AG04450 (cell line): ENCODE measurements around the gene ZNF644. TPM values are rescaled to one million over a fixed set of nuclear protein-coding genes. Genes with fewer than 3 reads are reported as not detected.

ENCODE experiments used
- CTCF ChIA-PET: fragments of 300-600, 350-600 bp; formaldehyde crosslinking; extraction: SDS; loops from one replicate; lab custom pipeline; 2022; ENCODE audit warnings: antibody characterized with exemption, inconsistent platforms; lab: Charles Lee
- POLR2A ChIA-PET: fragments of 350-600 bp; formaldehyde crosslinking; extraction: SDS; loops from one replicate; lab custom pipeline; 2021; ENCODE audit warnings: antibody characterized with exemption, inconsistent platforms; lab: Yijun Ruan, JAX
- DNase-seq: peaks from one replicate; pipeline ENCODE4 v3.0.0-alpha.2; 2011; ENCODE audit warnings: low read depth, low spot score
- H3K27ac ChIP-seq: one replicate; pipeline ENCODE4 v1.5.1; 2012; ENCODE audit warnings: low read depth, low read length, control low read depth
- H3K27me3 ChIP-seq: one replicate; pipeline ENCODE4 v1.6.0; 2012; ENCODE audit warnings: low read length; ENCODE audit not compliant: control insufficient read depth, insufficient read depth
- H3K4me3 ChIP-seq: 2 replicates; pipeline ENCODE4 v1.5.1; 2011; ENCODE audit warnings: mild to moderate bottlenecking, low read depth, low read length, control low read depth
- H3K9me3 ChIP-seq: 2 replicates; pipeline ENCODE4 v1.5.1; 2012; ENCODE audit warnings: low read length; ENCODE audit not compliant: control insufficient read depth, insufficient read depth
- polyA plus RNA-seq: library from polyadenylated mRNA; depleted of rRNA; stranded (reverse); fragments of >200 nt; gene quantifications from 2 replicates; pipeline ENCODE4 v1.2.3, GENCODE V29; 2011
- TF ChIP-seq, protein P1 (sequence below): IDR thresholded peaks from 2 replicates; pipeline ENCODE4 v1.5.1; 2011; ENCODE audit warnings: low read depth, low read length, control low read depth, inconsistent platforms

ZNF644 gene
- polyA plus RNA-seq, 1 experiment = 27.5 TPM

DNA sequence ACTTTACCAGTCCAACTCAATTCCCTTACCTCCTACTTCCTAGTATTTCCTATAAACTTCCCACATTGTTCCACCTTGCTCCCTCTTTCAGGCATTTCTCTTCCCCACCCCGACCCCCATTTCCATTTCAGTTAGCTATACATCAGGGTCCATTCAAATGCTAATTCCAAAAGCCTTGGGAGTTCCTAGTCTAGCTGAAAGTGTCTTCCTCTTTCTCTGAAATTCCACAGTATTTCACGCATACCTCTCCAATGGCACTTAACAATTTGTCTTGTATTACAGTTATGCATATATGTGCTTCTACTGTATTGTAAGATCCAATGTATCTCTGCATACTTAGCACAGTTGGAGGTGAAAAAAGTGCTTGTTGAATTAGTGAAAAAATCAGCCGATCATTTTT lies 94.9 kb downstream of the ZNF644 start:
- TF ChIP-seq, protein P1, sequence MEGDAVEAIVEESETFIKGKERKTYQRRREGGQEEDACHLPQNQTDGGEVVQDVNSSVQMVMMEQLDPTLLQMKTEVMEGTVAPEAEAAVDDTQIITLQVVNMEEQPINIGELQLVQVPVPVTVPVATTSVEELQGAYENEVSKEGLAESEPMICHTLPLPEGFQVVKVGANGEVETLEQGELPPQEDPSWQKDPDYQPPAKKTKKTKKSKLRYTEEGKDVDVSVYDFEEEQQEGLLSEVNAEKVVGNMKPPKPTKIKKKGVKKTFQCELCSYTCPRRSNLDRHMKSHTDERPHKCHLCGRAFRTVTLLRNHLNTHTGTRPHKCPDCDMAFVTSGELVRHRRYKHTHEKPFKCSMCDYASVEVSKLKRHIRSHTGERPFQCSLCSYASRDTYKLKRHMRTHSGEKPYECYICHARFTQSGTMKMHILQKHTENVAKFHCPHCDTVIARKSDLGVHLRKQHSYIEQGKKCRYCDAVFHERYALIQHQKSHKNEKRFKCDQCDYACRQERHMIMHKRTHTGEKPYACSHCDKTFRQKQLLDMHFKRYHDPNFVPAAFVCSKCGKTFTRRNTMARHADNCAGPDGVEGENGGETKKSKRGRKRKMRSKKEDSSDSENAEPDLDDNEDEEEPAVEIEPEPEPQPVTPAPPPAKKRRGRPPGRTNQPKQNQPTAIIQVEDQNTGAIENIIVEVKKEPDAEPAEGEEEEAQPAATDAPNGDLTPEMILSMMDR = no peak

DNA sequence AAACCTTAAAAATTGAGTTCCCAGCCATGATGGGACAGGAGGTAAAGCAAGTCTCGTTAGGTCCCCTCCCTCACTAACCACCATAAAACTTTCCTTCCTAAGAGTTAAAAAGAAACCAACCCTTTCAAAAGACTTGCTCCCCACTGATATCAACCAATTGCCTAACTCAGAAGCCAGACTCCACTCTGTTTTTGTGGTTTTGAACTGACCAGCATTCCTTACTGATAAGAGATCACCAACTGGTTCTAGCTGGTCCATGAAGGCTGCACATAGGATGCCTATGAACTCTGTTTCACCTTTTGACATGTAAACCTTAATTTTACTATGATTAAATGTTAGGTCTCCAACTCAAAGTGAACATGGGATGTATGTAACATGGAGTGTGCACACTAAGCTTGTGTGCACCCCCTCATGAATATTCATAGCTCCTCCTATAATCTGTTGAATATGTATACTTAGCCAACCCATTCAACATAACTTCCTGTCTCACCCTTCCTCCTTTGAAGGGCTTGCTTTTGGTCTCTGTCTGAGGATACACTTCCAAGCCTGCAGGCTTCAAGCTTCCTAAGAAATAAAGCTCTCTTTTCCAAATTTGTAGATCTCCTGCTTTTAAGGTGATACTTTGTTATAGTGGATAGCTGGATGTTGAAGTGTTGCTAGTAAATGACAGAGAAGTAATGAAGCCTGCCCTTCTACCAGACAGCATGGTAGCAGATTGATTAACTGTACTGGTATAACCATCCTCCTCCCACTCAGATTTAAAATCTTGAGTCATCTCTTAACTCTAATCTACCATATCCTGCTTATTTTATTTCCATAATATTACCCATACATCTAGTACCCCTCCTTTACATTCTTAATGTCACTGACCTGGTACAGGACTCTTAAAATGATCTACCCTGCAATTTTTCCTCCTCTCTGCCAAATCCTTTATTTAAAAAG lies 95.6 kb downstream of the ZNF644 start:
- no peak overlapping the region for H3K4me3 ChIP-seq
- ChIA-PET POLR2A (no interaction called here), CTCF (interaction anchor here (0.5 to 1.3 kb wide), 2 partner anchors 74 to 95 kb away, joined by 4 to 5 read pairs; no protein-coding TSS in a partner anchor)

More for the DNA sequence above, 94.9 kb downstream of the ZNF644 start:
- no peaks in the 10 kb centered on the region for H3K9me3 ChIP-seq
- ChIA-PET CTCF (interaction anchor here (0.5 to 1.3 kb wide), 2 partner anchors 75 to 94 kb away, joined by 4 to 5 read pairs; no protein-coding TSS in a partner anchor), POLR2A (interaction anchor here (0.6 kb wide), 1 partner anchor 10 kb away, joined by 6 read pairs; no protein-coding TSS in a partner anchor)
- H3K27me3 ChIP-seq = no peaks in the 10 kb centered on the region
- no peak for DNase-seq
- H3K4me3 ChIP-seq = no peak overlapping the region
- no peak overlapping the region for H3K27ac ChIP-seq

DNA sequence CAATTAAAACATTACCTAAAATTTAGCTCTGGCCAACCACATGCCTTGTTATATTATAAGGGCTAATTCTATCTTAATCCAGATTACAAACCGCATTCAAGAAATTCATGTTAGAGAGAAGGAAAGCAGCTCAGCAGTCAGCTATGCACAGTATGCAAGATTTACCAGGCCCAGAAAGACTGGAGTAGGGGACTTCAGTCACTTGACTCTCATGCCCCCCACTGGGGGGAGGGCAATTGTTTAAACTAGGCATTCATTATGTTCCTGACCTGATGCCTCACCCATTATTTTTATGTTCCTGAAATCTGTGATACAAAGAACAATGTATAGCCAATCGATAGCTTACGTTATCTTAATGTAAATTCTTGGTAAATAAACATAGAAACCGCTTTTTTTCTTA lies 96.9 kb downstream of the ZNF644 start:
- no peak overlapping the region for H3K4me3 ChIP-seq
- TF ChIP-seq, protein P1 = no peak
- no peaks in the 10 kb centered on the region for H3K9me3 ChIP-seq
- POLR2A ChIA-PET = no interaction called here
- no peak for DNase-seq
- H3K27me3 ChIP-seq = no peaks in the 10 kb centered on the region
- CTCF ChIA-PET = interaction anchor here (1.0 kb wide), 1 partner anchor 241 kb away, joined by 4 read pairs; no protein-coding TSS in a partner anchor
- H3K27ac ChIP-seq = no peak overlapping the region

More for the DNA sequence above, 95.6 kb downstream of the ZNF644 start:
- Histone ChIP-seq H3K27ac (no peak overlapping the region), H3K9me3 (no peaks in the 10 kb centered on the region), H3K27me3 (no peaks in the 10 kb centered on the region)
- TF ChIP-seq, protein P1 = no peak
- DNase-seq = peak; percentile 34

GRCh38 chr1:90922996-90923395 lies 98.8 kb downstream of the ZNF644 start:
- DNase-seq = no peak
- CTCF ChIA-PET = no interaction called here

More at GRCh38 chr1:90922996-90923395, 98.8 kb downstream of the ZNF644 start:
- H3K4me3 ChIP-seq = no peak overlapping the region
- H3K27ac ChIP-seq = no peak overlapping the region
- no peaks in the 10 kb centered on the region for H3K27me3 ChIP-seq
- POLR2A ChIA-PET = no interaction called here
- H3K9me3 ChIP-seq = no peaks in the 10 kb centered on the region
- TF ChIP-seq, protein P1 = no peak
